GM19468 (cell line): Measurements from ENCODE around the gene ANTXR2.
"Not testable (repeated sequence)": the region's sequence is repeated elsewhere in the genome, so short reads cannot be mapped to it uniquely, and the experiment has no call there.

Source experiments
- ATAC-seq: cut with Tn5 transposase; IDR thresholded peaks from one replicate; pipeline ENCODE4 v1.9.1; 2021; ENCODE audit warnings: mild to moderate bottlenecking, moderate library complexity, moderate number of reproducible peaks; ENCODE audit not compliant: unreplicated experiment; ENCODE audit errors: extremely low read depth

The ANTXR2 gene

DNA sequence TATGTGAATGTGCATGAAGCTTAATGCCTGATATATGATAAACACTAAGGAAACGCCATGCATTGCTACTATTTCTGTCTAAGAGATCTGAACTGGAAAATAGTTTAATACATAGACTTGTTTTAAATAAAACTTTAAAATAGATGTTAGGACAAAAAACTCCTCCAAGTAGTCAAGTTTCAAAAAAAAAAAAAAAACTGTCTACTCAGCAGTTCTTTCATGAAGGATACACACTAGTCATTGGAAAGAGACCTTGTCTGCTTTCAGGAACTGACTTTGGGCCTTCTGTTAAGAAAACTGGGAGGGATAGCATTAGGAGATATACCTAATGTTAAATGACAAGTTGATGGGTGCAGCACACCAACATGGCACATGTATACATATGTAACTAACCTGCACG, 138.4 kb downstream of the ANTXR2 start:
- ATAC-seq, result no peak

GRCh38 chr4:79927931-79928330, 145.1 kb downstream of the ANTXR2 start:
- ATAC-seq, result no peak

DNA sequence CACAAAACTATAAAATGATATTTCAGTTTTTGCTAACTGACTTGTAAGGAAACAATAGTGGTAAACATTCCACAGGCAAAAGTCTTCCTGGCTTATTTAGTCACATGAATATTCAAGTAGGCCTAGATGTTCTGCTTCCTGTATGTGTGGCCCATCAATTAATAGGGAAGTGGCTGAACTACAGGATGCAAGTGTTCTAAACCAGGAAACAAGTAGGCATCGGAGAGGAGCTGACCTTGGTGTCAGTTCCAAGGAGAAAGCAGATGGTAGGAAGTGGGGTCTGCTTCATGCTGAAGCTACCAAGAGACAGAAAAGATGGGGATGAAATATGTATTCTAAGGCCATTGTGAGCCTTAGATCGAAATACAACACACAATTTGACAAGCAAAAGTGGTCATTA, 149.7 kb downstream of the ANTXR2 start:
- no peak for ATAC-seq

DNA sequence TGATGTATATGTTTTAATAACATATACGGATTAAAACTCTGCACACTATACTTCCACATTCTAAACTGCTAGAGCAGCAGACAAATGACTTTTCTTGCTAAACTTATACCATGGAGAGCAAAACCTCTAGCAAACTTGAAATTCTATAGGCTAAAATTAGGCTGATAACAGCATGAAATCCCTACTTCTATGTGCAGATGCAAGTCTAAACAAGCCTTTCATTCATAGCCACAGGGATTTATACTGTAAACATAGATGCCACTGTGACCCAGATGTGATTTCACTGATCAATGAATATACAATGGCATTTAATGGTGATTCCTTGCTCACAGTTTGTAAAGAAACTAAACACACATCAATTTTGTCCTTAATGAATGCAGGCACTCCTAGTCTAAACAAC, 151.0 kb downstream of the ANTXR2 start:
- ATAC-seq, result no peak

GRCh38 chr4:79920163-79920853, 152.7 kb downstream of the ANTXR2 start:
- ATAC-seq, result no peak

DNA sequence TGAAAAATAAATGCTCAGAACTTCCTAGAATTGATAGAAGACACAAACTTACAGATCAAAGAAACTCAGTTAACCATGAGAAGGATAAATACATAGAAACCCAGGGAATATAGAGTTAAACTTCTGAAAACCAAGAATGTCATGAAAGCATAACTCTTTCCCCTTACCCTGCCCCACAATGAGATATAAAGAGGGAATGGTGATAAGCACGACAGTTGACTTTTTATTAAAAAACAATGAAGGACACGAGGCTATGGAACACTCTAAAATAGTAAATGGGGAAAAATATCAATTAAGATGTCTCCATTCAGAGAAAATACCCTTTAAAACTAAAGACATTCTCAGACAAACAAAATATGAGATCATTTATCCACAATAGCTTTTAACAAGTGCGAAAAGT, 154.7 kb downstream of the ANTXR2 start:
- ATAC-seq, result no peak

DNA sequence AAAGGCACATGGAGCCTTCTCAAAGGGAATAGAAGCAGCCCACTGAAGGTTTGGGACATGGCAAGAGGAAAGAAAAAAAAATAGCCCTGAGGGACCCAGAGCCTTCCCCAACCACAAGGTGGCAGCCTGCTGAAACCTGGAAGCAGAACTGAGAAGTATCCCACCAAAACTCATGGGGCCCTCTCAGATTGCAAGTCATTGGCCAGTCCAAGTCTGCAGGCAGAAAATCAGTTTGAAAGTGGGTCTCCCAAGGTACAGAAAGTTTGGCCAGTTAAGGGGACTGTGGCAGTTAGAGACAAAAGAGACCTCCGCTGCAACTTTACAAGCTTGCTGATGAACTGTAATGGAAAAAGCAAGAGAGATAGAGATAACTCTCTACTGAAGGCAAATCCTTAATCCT, 155.8 kb downstream of the ANTXR2 start:
- peak; percentile 64 for ATAC-seq

DNA sequence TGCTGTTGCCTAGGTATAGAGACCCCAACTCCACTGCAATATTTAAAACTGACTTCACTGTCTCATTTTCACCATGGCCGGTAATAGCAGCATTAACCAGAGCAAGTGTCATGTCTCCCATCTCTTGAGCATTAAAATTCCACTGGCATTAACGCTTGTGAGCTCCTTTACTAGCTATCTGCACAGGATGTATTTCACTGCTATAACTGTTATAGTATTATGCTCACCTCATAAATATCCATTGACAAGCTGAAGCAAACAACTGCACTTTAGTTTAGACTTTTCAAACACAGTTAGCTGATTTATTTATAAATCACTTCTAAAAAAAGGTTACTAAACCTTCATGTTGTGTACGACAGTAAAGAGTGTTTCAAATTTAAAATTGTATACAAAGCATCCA, 157.8 kb downstream of the ANTXR2 start:
- ATAC-seq, result no peak

- no peak for ATAC-seq
These were observed 159.4 kb downstream of the ANTXR2 start for GRCh38 chr4:79913581-79913980.

GRCh38 chr4:79907001-79907400, 166.0 kb downstream of the ANTXR2 start:
- ATAC-seq, result no peak

DNA sequence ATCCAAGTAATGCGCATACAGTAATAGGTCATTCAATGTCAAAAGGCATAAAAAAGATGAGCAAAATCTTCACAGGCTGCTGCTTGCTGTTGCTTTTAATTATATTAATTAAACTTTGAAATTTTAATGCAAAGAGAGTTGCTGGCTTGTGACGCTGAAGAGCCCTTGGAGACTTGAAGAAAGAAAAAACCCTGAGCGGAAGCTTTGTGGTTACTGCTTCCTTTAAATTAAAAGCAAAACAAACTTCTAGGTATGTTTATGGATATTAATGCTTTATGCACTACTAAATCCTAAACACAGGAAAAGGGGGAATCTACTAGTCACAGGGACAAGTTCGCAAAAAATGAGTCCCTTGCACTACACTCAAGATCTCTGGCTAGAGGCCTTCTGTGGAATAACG, 166.7 kb downstream of the ANTXR2 start:
- no peak for ATAC-seq

- ATAC-seq, result no peak
These were observed 167.8 kb downstream of the ANTXR2 start for GRCh38 chr4:79905212-79905611.

DNA sequence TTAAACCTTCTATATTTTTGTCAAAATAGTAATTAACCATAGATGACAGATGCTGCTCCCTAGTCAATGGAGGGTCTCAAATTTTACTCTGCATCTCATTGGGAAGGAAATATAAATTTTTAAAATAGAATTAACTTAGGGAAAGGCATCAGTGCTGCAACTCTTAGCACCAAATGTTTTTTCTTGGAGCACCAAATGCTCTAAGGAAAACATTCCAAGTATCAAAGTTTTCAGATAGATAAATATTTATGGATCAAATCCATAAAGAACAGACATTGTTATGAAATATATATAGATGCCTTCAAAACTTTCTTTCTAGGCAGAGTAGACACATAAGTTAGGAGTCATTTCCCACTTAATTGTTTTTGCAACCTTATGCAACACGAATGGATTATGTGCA, 168.7 kb downstream of the ANTXR2 start:
- ATAC-seq, result no peak

DNA sequence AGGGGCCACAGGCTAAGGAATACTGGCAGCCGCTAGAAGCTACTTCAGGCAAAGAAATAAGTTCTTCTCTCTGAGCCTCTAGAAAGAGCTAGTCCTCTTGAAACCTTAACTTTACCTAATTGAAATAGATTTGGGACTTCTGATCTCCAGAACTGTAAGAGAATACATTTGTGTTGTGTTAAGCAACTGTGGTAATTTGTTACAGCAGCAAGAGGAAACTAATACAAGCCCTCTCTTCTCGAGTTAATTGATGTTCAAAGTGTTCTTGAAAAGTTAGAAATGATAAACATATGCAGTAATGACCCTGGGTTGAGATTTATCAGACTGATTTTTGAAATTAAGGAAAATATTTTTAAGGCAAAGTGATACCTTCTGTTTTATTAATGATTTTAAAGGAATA, 172.8 kb downstream of the ANTXR2 start:
- ATAC-seq, result no peak

DNA sequence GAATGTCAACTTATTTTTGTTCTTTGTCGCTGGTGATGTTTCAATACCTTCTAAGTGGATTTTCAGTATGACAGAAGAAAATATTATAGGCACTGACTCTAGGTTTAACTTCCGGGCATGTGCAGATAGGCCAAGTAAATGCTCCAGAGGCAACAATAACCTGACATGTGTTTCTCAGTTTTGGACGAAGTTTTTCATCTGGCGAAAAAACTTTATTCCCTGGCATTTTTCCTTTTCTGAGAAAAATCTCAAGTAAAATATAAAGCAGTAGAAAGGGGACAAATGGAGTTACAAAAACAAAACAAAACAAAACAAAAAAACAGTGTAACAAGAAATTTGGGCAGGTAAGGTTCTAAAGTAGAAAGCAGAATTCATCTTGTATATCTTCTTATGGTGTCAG, 173.5 kb downstream of the ANTXR2 start:
- ATAC-seq, result no peak

DNA sequence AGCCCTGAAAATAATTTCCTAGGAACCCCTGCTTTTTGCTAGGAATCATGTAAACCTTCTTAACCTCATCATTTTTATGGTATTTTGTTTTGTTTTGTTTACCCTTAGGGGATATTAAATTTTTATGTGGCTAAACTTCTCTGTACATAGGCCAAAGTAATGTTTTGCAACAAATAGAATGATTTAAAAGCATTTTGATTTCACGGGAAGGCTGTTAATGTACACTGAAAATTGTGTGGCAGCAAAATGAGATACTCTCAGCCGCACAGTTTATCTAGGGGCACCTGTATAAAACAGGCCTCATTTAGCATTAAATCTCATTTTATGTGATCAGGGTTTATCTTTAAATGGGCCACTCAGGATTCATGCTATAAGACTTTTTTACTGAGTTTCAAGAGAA, 175.0 kb downstream of the ANTXR2 start:
- no peak for ATAC-seq

DNA sequence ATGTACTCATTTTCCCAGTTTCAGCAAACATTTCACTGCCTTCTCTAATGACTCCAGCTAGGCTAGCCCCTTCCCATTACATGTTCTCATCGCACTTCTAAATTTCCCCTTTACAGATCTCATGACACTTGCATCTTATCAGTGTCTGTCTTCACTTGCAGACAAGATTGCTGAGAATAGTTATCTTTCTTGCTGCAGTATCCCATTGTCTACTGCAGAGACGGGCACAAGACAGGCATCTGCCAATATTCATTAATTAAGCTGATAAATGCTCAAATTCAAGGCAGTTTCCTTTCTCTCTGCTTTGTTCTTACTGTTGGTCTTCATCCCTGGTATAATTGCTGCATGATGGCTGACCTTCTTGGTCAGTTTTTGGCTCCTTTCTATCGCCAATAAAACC, 175.9 kb downstream of the ANTXR2 start:
- ATAC-seq, result no peak

DNA sequence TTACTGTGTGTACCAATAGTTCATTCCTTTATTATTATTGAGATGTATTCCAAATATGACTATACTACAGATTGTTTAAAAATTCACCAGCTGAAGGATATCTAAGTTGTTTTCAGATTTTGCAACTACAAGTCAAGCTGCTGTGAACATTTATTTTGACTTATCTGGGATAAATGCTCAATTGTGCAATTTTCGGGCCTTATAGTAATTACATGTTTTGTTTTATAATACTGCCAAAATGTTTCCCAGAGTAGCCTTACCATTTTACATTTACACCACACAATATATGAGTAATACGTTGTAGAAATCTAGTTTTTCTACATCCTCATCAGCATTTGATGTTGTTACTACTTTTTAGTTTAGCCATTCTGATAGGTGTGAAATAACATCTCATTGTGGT, 179.6 kb downstream of the ANTXR2 start:
- no peak for ATAC-seq

DNA sequence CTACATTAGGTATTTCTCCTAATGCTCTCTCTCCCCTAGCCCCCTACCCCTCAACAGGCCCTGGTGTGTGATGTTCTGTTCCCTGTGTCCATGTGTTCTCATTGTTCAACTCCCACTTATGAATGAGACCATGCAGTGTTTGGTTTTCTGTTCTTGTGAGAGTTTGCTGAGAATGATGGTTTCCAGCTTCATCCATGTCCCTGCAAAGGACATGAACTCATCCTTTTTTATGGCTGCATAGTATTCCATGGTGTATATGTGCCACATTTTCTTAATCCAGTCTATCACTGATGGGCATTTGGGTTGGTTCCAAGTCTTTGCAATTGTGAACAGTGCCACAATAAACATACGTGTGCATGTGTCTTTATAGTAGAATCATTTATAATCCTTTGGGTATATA, 184.0 kb downstream of the ANTXR2 start:
- ATAC-seq, result not testable (repeated sequence)

- ATAC-seq, result no peak
These were observed 186.5 kb downstream of the ANTXR2 start for GRCh38 chr4:79886557-79886956.

- no peak for ATAC-seq
These were observed 187.0 kb downstream of the ANTXR2 start for GRCh38 chr4:79886021-79886420.

GRCh38 chr4:79883290-79883689, 189.7 kb downstream of the ANTXR2 start:
- no peak for ATAC-seq

GRCh38 chr4:79882806-79883205, 190.2 kb downstream of the ANTXR2 start:
- ATAC-seq, result no peak
